SK-N-SH treated with all-trans-retinoic acid at 6 μM for 48 hours (cell line): Measurements from ENCODE around the gene FAM13B.

Experiments
- ATAC-seq: fragments of 200-7000 bp; cut with Tn5 transposase; 3 replicates; pipeline ENCODE4 v1.9.1; 2020; ENCODE audit warnings: mild to moderate bottlenecking, moderate library complexity
- ARNTL ChIP-seq: fragments of 450-650 bp; formaldehyde crosslinking; IDR thresholded peaks from 2 replicates; pipeline ENCODE4 v1.5.0; 2020; ENCODE audit warnings: low read depth, mild to moderate bottlenecking, moderate library complexity, borderline replicate concordance
- BACH2 ChIP-seq: fragments of 250-450 bp; sonication (Bioruptor Pico); IDR thresholded peaks from 2 replicates; pipeline ENCODE4 v1.9.0; 2021; ENCODE audit warnings: mild to moderate bottlenecking, borderline replicate concordance
- CSDC2 ChIP-seq: fragments of 250-450 bp; sonication (Bioruptor Pico); IDR thresholded peaks from 2 replicates; pipeline ENCODE4 v1.5.0; 2020; ENCODE audit warnings: mild to moderate bottlenecking, moderate library complexity
- ESRRG ChIP-seq: fragments of 250-450 bp; sonication (Bioruptor Pico); IDR thresholded peaks from 2 replicates; pipeline ENCODE4 v1.6.1; 2021; ENCODE audit warnings: mild to moderate bottlenecking
- GLIS3 ChIP-seq: fragments of 250-450 bp; sonication (Bioruptor Pico); IDR thresholded peaks from 2 replicates; pipeline ENCODE4 v1.5.0; 2020; ENCODE audit warnings: mild to moderate bottlenecking, moderate library complexity
- ISL1 ChIP-seq: fragments of 250-450 bp; sonication (Bioruptor Pico); IDR thresholded peaks from 2 replicates; pipeline ENCODE4 v2.1.2; 2022; ENCODE audit warnings: mild to moderate bottlenecking, moderate library complexity
- OSR1 ChIP-seq: fragments of 250-450 bp; sonication (Bioruptor Pico); IDR thresholded peaks from 2 replicates; pipeline ENCODE4 v1.8.0; 2022; ENCODE audit warnings: moderate library complexity, mild to moderate bottlenecking, inconsistent platforms
- RARB ChIP-seq: fragments of 250-450 bp; sonication (Bioruptor Pico); IDR thresholded peaks from 2 replicates; pipeline ENCODE4 v1.8.0; 2021; ENCODE audit warnings: mild to moderate bottlenecking, moderate library complexity
- SNAI2 ChIP-seq: fragments of 250-450 bp; sonication (Bioruptor Pico); IDR thresholded peaks from 2 replicates; pipeline ENCODE4 v1.5.0; 2020; ENCODE audit warnings: mild to moderate bottlenecking, moderate library complexity
- TCF4 ChIP-seq: fragments of 250-450 bp; sonication (Bioruptor Pico); IDR thresholded peaks from 2 replicates; pipeline ENCODE4 v1.8.0; 2021; ENCODE audit warnings: mild to moderate bottlenecking, moderate library complexity, borderline replicate concordance
- TOX ChIP-seq: fragments of 250-450 bp; sonication (Bioruptor Pico); IDR thresholded peaks from 2 replicates; pipeline ENCODE4 v1.8.0; 2021; ENCODE audit warnings: mild to moderate bottlenecking, moderate library complexity, borderline replicate concordance
- ZC3H10 ChIP-seq: fragments of 250-450 bp; sonication (Bioruptor Pico); IDR thresholded peaks from 2 replicates; pipeline ENCODE4 v1.5.1; 2021; ENCODE audit warnings: mild to moderate bottlenecking, moderate library complexity
- ZFP3 ChIP-seq: fragments of 250-450 bp; sonication (Bioruptor Pico); IDR thresholded peaks from 2 replicates; pipeline ENCODE4 v1.5.0; 2020; ENCODE audit warnings: mild to moderate bottlenecking, moderate library complexity
- ZFP30 ChIP-seq: fragments of 450-650 bp; formaldehyde crosslinking; IDR thresholded peaks from 2 replicates; pipeline ENCODE4 v1.5.0; 2022; ENCODE audit warnings: mild to moderate bottlenecking, moderate library complexity
- ZNF70 ChIP-seq: fragments of 450-650 bp; formaldehyde crosslinking; IDR thresholded peaks from 2 replicates; pipeline ENCODE4 v1.5.0; 2020; ENCODE audit warnings: mild to moderate bottlenecking, moderate library complexity
- ZNF8 ChIP-seq: fragments of 450-650 bp; formaldehyde crosslinking; IDR thresholded peaks from 2 replicates; pipeline ENCODE4 v1.5.0; 2020; ENCODE audit warnings: mild to moderate bottlenecking, moderate library complexity
- TF ChIP-seq, protein P1 (sequence below): fragments of 250-450 bp; sonication (Bioruptor Pico); IDR thresholded peaks from 2 replicates; pipeline ENCODE4 v1.8.0; 2020; ENCODE audit warnings: mild to moderate bottlenecking, moderate library complexity, borderline replicate concordance
- TF ChIP-seq, protein P2 (sequence below): fragments of 250-450 bp; sonication (Bioruptor Pico); IDR thresholded peaks from 2 replicates; pipeline ENCODE4 v1.5.1; 2020; ENCODE audit warnings: low read depth, mild to moderate bottlenecking, moderate library complexity
- TF ChIP-seq, protein P3 (sequence below): fragments of 250-450 bp; sonication (Bioruptor Pico); IDR thresholded peaks from 2 replicates; pipeline ENCODE4 v1.8.0; 2021; ENCODE audit warnings: low read depth, mild to moderate bottlenecking, moderate library complexity, borderline replicate concordance
- TF ChIP-seq, protein P4 (sequence below): fragments of 250-450 bp; sonication (Bioruptor Pico); IDR thresholded peaks from 2 replicates; pipeline ENCODE4 v1.5.0; 2020; ENCODE audit warnings: mild to moderate bottlenecking, moderate library complexity

Gene FAM13B

DNA sequence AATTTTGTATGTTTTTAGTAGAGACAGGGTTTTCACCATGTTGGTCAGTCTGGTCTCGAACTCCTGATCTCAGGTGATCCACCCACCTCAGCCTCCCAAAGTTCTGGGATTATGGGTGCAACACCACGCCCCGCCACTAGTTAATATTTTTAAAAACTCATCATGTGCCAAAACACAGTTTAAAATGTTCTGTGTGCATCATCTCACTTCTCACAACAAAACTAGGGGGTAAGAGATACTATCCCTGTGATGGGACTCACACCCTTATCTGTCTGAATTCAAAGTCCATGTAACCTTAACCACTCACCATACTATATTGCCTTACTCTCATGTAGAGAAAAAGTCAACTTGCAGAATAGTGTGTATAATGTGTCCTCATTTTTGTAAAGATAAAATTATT is 141.0 kb downstream of the FAM13B start:
- ATAC-seq = no peak
- no peak for TF ChIP-seq ZNF8 (CRISPR knock-in tag)

DNA sequence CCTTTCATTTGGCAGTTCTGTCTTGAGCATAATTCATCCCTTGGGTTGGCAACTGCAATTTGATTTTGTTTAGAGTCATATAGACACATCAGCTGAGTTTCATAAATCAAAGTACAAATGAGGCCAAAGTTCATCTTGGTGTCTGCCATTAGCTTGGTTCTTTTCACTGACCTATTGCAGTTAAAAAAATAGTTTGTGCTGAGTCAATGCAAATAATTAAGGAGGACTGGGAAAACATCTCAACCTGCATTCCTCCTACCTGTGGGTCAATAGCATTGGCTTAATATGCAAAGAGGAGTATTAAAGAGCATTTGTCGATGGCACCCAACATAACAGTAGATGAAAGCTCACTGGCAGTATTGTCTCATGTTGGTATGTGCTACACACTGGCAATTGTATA is 142.0 kb downstream of the FAM13B start:
- no peak for ATAC-seq
- TF ChIP-seq CSDC2 (CRISPR knock-in tag) = no peak
- TF ChIP-seq, protein P1, sequence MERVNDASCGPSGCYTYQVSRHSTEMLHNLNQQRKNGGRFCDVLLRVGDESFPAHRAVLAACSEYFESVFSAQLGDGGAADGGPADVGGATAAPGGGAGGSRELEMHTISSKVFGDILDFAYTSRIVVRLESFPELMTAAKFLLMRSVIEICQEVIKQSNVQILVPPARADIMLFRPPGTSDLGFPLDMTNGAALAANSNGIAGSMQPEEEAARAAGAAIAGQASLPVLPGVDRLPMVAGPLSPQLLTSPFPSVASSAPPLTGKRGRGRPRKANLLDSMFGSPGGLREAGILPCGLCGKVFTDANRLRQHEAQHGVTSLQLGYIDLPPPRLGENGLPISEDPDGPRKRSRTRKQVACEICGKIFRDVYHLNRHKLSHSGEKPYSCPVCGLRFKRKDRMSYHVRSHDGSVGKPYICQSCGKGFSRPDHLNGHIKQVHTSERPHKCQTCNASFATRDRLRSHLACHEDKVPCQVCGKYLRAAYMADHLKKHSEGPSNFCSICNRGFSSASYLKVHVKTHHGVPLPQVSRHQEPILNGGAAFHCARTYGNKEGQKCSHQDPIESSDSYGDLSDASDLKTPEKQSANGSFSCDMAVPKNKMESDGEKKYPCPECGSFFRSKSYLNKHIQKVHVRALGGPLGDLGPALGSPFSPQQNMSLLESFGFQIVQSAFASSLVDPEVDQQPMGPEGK (CRISPR knock-in tag) = no peak
- no peak for TF ChIP-seq ZFP30 (CRISPR knock-in tag)
- TF ChIP-seq TOX (CRISPR knock-in tag) = no peak
- TF ChIP-seq BACH2 (CRISPR knock-in tag) = no peak
- no peak for TF ChIP-seq GLIS3 (CRISPR knock-in tag)
- no peak for TF ChIP-seq TCF4 (CRISPR knock-in tag)
- TF ChIP-seq, protein P2, sequence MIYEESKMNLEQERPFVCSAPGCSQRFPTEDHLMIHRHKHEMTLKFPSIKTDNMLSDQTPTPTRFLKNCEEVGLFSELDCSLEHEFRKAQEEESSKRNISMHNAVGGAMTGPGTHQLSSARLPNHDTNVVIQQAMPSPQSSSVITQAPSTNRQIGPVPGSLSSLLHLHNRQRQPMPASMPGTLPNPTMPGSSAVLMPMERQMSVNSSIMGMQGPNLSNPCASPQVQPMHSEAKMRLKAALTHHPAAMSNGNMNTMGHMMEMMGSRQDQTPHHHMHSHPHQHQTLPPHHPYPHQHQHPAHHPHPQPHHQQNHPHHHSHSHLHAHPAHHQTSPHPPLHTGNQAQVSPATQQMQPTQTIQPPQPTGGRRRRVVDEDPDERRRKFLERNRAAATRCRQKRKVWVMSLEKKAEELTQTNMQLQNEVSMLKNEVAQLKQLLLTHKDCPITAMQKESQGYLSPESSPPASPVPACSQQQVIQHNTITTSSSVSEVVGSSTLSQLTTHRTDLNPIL (CRISPR knock-in tag) = no peak
- TF ChIP-seq ESRRG (CRISPR knock-in tag) = no peak
- TF ChIP-seq, protein P3, sequence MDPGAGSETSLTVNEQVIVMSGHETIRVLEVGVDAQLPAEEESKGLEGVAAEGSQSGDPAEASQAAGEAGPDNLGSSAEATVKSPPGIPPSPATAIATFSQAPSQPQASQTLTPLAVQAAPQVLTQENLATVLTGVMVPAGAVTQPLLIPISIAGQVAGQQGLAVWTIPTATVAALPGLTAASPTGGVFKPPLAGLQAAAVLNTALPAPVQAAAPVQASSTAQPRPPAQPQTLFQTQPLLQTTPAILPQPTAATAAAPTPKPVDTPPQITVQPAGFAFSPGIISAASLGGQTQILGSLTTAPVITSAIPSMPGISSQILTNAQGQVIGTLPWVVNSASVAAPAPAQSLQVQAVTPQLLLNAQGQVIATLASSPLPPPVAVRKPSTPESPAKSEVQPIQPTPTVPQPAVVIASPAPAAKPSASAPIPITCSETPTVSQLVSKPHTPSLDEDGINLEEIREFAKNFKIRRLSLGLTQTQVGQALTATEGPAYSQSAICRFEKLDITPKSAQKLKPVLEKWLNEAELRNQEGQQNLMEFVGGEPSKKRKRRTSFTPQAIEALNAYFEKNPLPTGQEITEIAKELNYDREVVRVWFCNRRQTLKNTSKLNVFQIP (CRISPR knock-in tag) = no peak
- no peak for TF ChIP-seq RARB (CRISPR knock-in tag)
- TF ChIP-seq ARNTL = no peak
- no peak for TF ChIP-seq SNAI2
- TF ChIP-seq ZC3H10 = no peak

DNA sequence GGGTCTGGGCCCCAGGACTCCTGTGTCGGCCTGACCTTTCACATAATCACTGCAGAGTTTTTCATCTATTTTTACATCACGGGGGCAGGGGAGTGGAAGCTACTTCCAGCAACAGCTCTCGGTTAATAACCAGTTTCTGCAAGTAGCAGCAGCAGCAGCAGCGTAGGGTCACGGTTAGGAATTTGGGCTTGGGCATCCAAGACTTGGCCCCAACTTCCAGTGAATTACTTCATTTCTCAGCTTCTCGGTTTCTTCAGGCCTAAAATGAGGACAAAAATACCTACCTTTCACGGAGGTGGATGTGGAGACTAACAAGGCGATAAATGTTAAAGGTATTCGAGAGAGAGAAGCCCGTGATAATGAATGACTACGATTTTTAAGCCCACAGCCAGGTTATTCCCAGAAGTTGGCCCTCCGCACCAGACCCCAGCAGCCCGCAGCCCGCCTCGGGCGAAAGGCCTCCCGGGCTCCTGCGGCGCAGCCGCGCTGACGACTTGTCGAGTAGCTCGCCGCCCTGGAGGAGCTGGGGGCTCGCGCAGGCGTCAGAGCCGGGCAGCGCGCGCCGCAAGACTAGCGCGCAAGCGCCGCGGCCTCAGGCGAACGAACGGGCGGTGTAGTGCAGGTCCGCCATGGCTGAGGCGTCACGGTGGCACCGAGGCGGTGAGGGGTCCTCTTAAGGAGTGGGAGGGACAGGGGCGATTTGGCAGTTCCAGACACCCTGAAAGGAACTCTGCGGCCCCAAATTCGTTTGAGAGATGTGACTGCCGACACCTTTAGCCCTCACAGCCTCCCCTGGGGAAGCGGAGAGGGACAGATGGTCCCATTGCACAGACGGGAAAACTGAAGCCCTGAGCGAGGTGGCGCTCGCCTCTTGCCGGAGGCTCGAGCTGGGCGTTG is 143.8 kb downstream of the FAM13B start, which contains the start of gene PKD2L2:
PKD2L2 (plus strand) TSS at position 595 of the 897 bp plus-strand sequence; CDS start at position 630, 35 bp downstream.
- ATAC-seq = peak; percentile 99
- TF ChIP-seq, protein P2 (CRISPR knock-in tag) = no peak
- 0 out of 2 replicates have a peak, but pooled peaks have one; percentile 44 for TF ChIP-seq CSDC2 (CRISPR knock-in tag)

DNA sequence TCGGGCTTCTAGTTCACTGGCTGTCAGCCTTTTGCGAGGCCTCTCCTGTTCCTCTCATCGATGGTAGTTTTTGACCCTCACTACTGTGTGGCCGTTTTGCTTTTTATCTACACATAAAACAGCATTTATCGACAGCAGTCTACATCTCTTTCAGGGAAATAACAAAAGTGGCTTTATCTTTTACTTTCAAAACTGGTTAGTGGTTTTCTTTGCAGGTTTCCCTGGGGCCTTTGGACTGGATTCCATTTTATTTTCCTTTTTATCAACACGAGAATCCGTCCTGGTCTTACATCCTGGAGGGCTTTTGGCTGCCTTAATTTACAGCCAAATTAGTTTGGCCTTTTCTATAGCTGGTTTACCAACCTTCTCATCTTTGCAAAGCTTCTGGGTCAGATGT is 144.4 kb downstream of the FAM13B start:
- ATAC-seq = peak; percentile 41
- TF ChIP-seq ZNF70 (no peak), RARB (CRISPR knock-in tag) (no peak), SNAI2 (no peak), ARNTL (no peak), OSR1 (CRISPR knock-in tag) (no peak), ISL1 (CRISPR knock-in tag) (no peak), ZFP3 (CRISPR knock-in tag) (no peak), BACH2 (CRISPR knock-in tag) (no peak), GLIS3 (CRISPR knock-in tag) (no peak), CSDC2 (CRISPR knock-in tag) (no peak)
- TF ChIP-seq, protein P3 (CRISPR knock-in tag) = no peak
- TF ChIP-seq, protein P4, sequence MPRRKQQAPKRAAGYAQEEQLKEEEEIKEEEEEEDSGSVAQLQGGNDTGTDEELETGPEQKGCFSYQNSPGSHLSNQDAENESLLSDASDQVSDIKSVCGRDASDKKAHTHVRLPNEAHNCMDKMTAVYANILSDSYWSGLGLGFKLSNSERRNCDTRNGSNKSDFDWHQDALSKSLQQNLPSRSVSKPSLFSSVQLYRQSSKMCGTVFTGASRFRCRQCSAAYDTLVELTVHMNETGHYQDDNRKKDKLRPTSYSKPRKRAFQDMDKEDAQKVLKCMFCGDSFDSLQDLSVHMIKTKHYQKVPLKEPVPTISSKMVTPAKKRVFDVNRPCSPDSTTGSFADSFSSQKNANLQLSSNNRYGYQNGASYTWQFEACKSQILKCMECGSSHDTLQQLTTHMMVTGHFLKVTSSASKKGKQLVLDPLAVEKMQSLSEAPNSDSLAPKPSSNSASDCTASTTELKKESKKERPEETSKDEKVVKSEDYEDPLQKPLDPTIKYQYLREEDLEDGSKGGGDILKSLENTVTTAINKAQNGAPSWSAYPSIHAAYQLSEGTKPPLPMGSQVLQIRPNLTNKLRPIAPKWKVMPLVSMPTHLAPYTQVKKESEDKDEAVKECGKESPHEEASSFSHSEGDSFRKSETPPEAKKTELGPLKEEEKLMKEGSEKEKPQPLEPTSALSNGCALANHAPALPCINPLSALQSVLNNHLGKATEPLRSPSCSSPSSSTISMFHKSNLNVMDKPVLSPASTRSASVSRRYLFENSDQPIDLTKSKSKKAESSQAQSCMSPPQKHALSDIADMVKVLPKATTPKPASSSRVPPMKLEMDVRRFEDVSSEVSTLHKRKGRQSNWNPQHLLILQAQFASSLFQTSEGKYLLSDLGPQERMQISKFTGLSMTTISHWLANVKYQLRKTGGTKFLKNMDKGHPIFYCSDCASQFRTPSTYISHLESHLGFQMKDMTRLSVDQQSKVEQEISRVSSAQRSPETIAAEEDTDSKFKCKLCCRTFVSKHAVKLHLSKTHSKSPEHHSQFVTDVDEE (CRISPR knock-in tag) = no peak
